Measurements from ENCODE around the gene PSMD1. TPM values are rescaled to one million over a fixed set of nuclear protein-coding genes. Genes with fewer than 3 reads are reported as not detected.

Gene PSMD1
- total and polyA plus RNA-seq, 2 of the 8 experiments (the other 6 are each of a cell fraction or from before 2014, with no cell fraction given): 179 to 272 TPM

GRCh38 chr2:231181860-231182512 lies 125.3 kb downstream of the PSMD1 start (continued):
- TF ChIP-seq CHD7 (IDR thresholded peaks at IDR 0.05; ENCODE audit: insufficient replicate concordance, low read length) (no peak), CBX8 (IDR thresholded peaks at IDR 0.05; ENCODE audit: borderline replicate concordance, low read depth, low read length) (no peak), E2F6 (IDR thresholded peaks at IDR 0.05) (no peak), RFX5 (IDR thresholded peaks at IDR 0.05; ENCODE audit: borderline replicate concordance, low read depth, low read length) (no peak), ASH2L (IDR thresholded peaks at IDR 0.05; ENCODE audit: low read length) (no peak), TEAD4 (IDR thresholded peaks at IDR 0.05; ENCODE audit: low read depth, low read length) (no peak)
